Adrenal gland (tissue), 12 donors: ENCODE data around the gene ZNF302. TPM values are rescaled to one million over a fixed set of nuclear protein-coding genes. Genes with fewer than 3 reads are reported as not detected.

ENCODE experiments used
- DNase-seq, 7 donors: peaks; one replicate each; pipeline ENCODE4 v3.0.0-alpha.2; 2019 to 2020
- H3K27ac ChIP-seq, 5 donors: fragments of 200-600 bp; sonication (generic) in 4 of 5; 1 replicate in 3 of 5; 2 replicates in 2 of 5; pipeline versions ENCODE4 v1.5.1 to v1.8.0; 2016 to 2020; ENCODE audit warnings: mild to moderate bottlenecking in 1 of 5
- H3K27me3 ChIP-seq: fragments of 200-600 bp; 2 replicates; pipeline ENCODE4 v1.8.0; 2021
- H3K36me3 ChIP-seq, 2 donors: fragments of 200-600 bp; replicated peaks in 1 of 2; 1 replicate in 1 of 2; 2 replicates in 1 of 2; pipeline versions ENCODE4 v1.5.1 to v1.8.0; 2018 to 2022
- H3K4me1 ChIP-seq, 2 donors: fragments of 200-600 bp; replicated peaks in 1 of 2; 1 replicate in 1 of 2; 2 replicates in 1 of 2; pipeline versions ENCODE4 v1.5.1 to v1.8.0; 2018 to 2021
- H3K4me3 ChIP-seq, 4 donors: fragments of 200-600 bp; sonication (generic) in 3 of 4; one replicate each; pipeline ENCODE4 v1.5.1; 2016 to 2018
- H3K9me3 ChIP-seq, 3 donors: fragments of 200-600 bp; sonication (generic) in 1 of 3; replicated peaks in 1 of 3; 1 replicate in 2 of 3; 2 replicates in 1 of 3; pipeline versions ENCODE4 v1.5.1 to v1.8.0; 2016 to 2021
- POLR2A ChIP-seq, 2 donors: fragments of 450-650 bp; IDR thresholded peaks; one replicate each; pipeline ENCODE4 v1.6.1; 2017; ENCODE audit warnings: antibody characterized with exemption in 2 of 2, mild to moderate bottlenecking in 2 of 2, moderate library complexity in 1 of 2
- WGBS, 4 donors: extraction: QIAGEN DNeasy Blood & Tissue Kit in 2 of 4; methylation state at CpG; one replicate each; pipeline versions ENCODE4 v1.1.5 to v1.1.7; 2013 to 2017; 5-methylcytosine and 5-hydroxymethylcytosine counted together
- intact Hi-C, 2 donors: fragments of 100-400 bp; cut with DNase I; formaldehyde crosslinking; loops; one replicate each; pipeline versions ENCODE4 v1.14.1 to v1.15.0; 2022 to 2023
- polyA plus RNA-seq, 3 donors: library from polyadenylated mRNA; stranded (reverse); fragments of 200-250 nt in 2 of 3; fragments of 350-450 nt in 1 of 3; fragmentation: Illumina TruSeq in 1 of 3; extraction: RNeasy Lipid Tissue Mini Kit (QIAGEN cat#74804) in 1 of 3; gene quantifications; one replicate each; pipeline ENCODE4 v1.2.3, GENCODE V29; 2013 to 2014
- total RNA-seq, 9 donors: library from RNA; depleted of rRNA in 4 of 9; stranded (reverse); fragments of >200 nt in 4 of 9; fragments of 120-200 nt in 1 of 9; fragmentation: NEBNext Ultra II Directional in 1 of 9; extraction: Animal tissue kit (Norgen Biotek cat#: 25700) in 1 of 9; gene quantifications; one replicate each; pipeline versions ENCODE4 v1.1.0 to v1.2.4, GENCODE V29; 2013 to 2023
- TF ChIP-seq, protein P1 (sequence below), 6 experiments: fragments of 450-650 bp in 4 of 6; fragments of 200-600 bp in 2 of 6; sonication (generic) in 1 of 6; IDR thresholded peaks; 1 replicate in 5 of 6; 2 replicates in 1 of 6; pipeline versions ENCODE4 v1.5.1 to v1.8.0; 2016 to 2021; ENCODE audit warnings: antibody characterized with exemption in 6 of 6, mild to moderate bottlenecking in 2 of 6, moderate library complexity in 1 of 6
- donor health status: healthy with polysubstance abuse.
- donor health status: Bipolar disorder and iron deficiency.
- donor health status: DM: yes; HTN: yes; CAD: no.
- donor health status: DM: no; HTN: no; CAD: no.
- donor health status: DM: no; HTN: no; CAD: no.
- donor health status: DM: yes; HTN: yes; CAD: no.

The ZNF302 gene
- total and polyA plus RNA-seq, 12 donors, result 12.7 to 67.3 (median 32.9) TPM

DNA sequence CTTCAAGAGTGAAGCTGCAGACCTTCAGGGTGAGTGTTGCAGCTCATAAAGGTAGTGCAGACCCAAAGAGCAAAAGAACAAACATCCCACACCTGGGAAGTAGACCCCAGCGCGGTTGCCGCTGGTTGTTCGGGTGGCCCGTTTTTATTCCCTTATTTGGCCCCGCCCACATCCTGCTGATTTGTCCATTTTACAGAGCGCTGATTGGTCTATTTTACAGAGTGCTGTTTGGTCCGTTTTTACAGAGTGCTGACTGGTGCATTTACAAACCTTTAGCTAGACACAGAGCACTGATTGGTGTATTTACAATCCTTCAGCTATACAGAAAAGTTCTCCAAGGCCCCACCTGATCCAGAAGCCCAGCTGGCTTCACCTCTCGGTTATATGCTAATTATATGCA is 1.6 kb upstream of the ZNF302 start:
- H3K36me3 ChIP-seq, result peaks cover 0 to 11% of the 10 kb centered on the region in 2 donors
- WGBS, 4 donors, result 93 to 97% (median 96%) methylated on average over 9 of the region's 9 CpGs
- no peak for TF ChIP-seq POLR2A (IDR thresholded peaks at IDR 0.05)
- TF ChIP-seq, protein P1, sequence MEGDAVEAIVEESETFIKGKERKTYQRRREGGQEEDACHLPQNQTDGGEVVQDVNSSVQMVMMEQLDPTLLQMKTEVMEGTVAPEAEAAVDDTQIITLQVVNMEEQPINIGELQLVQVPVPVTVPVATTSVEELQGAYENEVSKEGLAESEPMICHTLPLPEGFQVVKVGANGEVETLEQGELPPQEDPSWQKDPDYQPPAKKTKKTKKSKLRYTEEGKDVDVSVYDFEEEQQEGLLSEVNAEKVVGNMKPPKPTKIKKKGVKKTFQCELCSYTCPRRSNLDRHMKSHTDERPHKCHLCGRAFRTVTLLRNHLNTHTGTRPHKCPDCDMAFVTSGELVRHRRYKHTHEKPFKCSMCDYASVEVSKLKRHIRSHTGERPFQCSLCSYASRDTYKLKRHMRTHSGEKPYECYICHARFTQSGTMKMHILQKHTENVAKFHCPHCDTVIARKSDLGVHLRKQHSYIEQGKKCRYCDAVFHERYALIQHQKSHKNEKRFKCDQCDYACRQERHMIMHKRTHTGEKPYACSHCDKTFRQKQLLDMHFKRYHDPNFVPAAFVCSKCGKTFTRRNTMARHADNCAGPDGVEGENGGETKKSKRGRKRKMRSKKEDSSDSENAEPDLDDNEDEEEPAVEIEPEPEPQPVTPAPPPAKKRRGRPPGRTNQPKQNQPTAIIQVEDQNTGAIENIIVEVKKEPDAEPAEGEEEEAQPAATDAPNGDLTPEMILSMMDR (IDR thresholded peaks at IDR 0.05), result no peak
- peaks cover 0 to 7% (median 0%) of the 10 kb centered on the region in 3 donors for H3K9me3 ChIP-seq
- H3K27me3 ChIP-seq, result no peaks in the 10 kb centered on the region
- intact Hi-C loops, result no loop called here
- H3K27ac ChIP-seq, result no peak overlapping the region
- H3K4me1 ChIP-seq, result peaks cover 4 to 30% of the 10 kb centered on the region in 2 donors
- peak overlapping the region in 1 of 4 donors; percentile 82 for H3K4me3 ChIP-seq
- no peak for DNase-seq

DNA sequence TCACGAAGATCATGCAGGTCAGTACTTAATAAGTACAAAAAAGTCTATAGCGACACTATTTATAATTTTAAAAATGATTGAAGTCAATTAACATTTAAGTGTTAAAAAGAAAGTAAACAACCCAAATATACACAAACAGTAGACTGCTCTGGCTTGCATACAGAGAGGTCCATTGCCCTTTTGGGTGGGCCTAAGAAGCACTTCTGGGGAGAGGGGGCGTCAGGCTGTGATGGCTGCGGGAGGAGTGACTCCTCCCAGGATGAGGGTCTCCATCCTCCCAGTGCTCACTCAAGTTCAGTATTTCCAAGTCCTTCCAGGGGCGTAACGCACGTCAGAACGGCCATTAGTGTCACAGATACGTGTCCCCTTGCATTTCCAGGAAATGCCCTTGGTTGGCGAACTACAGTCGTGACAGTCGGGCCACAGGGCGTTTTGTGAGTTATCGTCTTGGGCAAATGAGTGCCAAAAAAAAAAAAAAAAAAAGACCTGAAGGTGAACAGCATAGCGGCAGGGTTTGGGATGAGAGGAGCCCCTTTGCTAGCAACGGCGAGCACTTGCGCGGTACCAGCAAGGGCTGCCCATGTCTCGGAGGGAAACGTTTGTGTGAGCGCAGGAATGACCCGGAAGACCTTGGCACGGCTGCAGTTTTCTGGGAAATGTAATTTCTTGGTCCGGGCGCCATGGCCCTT is 637 bp upstream of the ZNF302 start, which contains the start of gene SCGB2B2:
Gene SCGB2B2, minus strand, starts transcription at position 463 of the 689 bp plus-strand sequence. CDS start 82,596 bp downstream, outside the sequence.
- Histone ChIP-seq H3K4me3 (peak within 1 kb of the TSS in 3 of 4 donors; percentile 19 to 98 (median 82)), H3K4me1 (peaks cover 4 to 30% of the 10 kb centered on the region in 2 donors), H3K9me3 (peaks cover 0 to 16% (median 0%) of the 10 kb centered on the region in 3 donors), H3K36me3 (peaks cover 0 to 15% of the 10 kb centered on the region in 2 donors), H3K27ac (peak within 1 kb of the TSS; percentile 88 to 100 (median 98)), H3K27me3 (no peaks in the 10 kb centered on the region)
- 6 to 7% (median 7%) methylated on average over 25 to 26 of the region's 26 CpGs for WGBS, 4 donors
- intact Hi-C loops, result no loop called here
- peak in 2 of 7 donors; percentile 74 to 83 for DNase-seq
- TF ChIP-seq POLR2A (IDR thresholded peaks at IDR 0.05), result no peak
- TF ChIP-seq, protein P1 (IDR thresholded peaks at IDR 0.05), result peak in 2 of 6 experiments; percentile 23 to 31

DNA sequence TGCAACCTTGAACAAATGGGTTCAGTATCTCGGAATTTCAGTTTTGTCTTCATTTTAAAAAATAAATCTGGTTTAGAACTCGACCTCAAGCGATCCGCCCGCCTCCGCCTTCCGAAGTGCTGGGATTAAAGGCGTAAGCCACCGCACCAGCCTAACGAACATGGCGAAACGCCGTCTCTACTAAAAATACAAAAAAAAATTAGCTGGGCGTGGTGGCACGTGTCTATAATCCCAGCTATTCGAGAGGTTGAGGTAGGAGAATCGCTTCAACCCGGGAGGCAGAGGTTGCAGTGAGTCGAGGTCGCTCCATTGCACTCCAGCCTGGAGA is 571 bp downstream of the ZNF302 start:
- intact Hi-C loops, result no loop called here
- peak overlapping the region; percentile 88 to 100 (median 98) for H3K27ac ChIP-seq

DNA sequence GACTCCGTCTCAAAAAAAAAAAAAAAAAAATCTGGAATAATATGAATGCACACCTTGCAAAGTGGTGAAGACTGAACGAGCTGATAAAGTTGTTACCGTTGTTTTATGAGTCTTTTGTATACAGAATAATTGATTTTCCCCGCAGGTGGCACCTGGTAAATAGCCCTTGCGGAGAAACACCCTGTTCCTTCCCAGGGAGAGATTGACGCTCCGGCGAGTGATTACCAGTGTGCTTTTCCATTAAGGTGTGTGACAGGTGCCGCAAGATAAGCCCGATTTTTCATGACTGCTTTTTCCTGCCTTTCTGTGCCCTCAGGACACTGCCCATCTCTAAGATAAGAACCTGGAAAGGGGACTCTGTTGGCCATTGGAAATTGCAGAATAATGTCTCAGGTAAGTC is 943 bp downstream of the ZNF302 start:
- Histone ChIP-seq H3K27me3 (no peaks in the 10 kb centered on the region), H3K9me3 (peaks cover 0 to 19% (median 0%) of the 10 kb centered on the region in 3 donors), H3K4me3 (peak overlapping the region in 2 of 4 donors; percentile 82 to 98), H3K36me3 (peaks cover 0 to 30% of the 10 kb centered on the region in 2 donors), H3K27ac (peak overlapping the region in 3 of 5 donors; percentile 94 to 100 (median 98)), H3K4me1 (peaks cover 4 to 30% of the 10 kb centered on the region in 2 donors)
- intact Hi-C loops, result no loop called here
- TF ChIP-seq, protein P1 (IDR thresholded peaks at IDR 0.05), result no peak
- TF ChIP-seq POLR2A (IDR thresholded peaks at IDR 0.05), result no peak
- DNase-seq, result no peak
- 59 to 64% (median 61%) methylated on average over 10 of the region's 10 CpGs for WGBS, 4 donors

More for the DNA sequence above, 571 bp downstream of the ZNF302 start:
- H3K9me3 ChIP-seq, result peaks cover 0 to 16% (median 0%) of the 10 kb centered on the region in 3 donors
- H3K4me1 ChIP-seq, result peaks cover 4 to 30% of the 10 kb centered on the region in 2 donors
- peaks cover 0 to 26% of the 10 kb centered on the region in 2 donors for H3K36me3 ChIP-seq
- no peaks in the 10 kb centered on the region for H3K27me3 ChIP-seq
- TF ChIP-seq, protein P1 (IDR thresholded peaks at IDR 0.05), result no peak
- no peak for TF ChIP-seq POLR2A (IDR thresholded peaks at IDR 0.05)
- peak overlapping the region in 2 of 4 donors; percentile 82 to 98 for H3K4me3 ChIP-seq
- WGBS, 4 donors, result 4 to 10% (median 5%) methylated on average over 20 of the region's 20 CpGs
- DNase-seq, result no peak
